Subcutaneous adipose tissue (tissue), 4 donors: ENCODE measurements around the gene DTL. TPM values are rescaled to one million over a fixed set of nuclear protein-coding genes. Genes with fewer than 3 reads are reported as not detected.

Experiments used
- total RNA-seq, 4 donors: library from RNA; depleted of rRNA; stranded (reverse); fragments of >200 nt; gene quantifications; one replicate each; pipeline ENCODE4 v1.1.0, GENCODE V29; 2016
- TF ChIP-seq, protein P1 (sequence below): fragments of 450-650 bp; IDR thresholded peaks from one replicate; pipeline ENCODE4 v1.5.1; 2016; ENCODE audit warnings: low read depth, mild to moderate bottlenecking, control low read depth, antibody characterized with exemption, moderate library complexity

Gene DTL
- total RNA-seq, 4 donors from 2014 or later, result 0.33 to 1.3 (median 0.67) TPM

DNA sequence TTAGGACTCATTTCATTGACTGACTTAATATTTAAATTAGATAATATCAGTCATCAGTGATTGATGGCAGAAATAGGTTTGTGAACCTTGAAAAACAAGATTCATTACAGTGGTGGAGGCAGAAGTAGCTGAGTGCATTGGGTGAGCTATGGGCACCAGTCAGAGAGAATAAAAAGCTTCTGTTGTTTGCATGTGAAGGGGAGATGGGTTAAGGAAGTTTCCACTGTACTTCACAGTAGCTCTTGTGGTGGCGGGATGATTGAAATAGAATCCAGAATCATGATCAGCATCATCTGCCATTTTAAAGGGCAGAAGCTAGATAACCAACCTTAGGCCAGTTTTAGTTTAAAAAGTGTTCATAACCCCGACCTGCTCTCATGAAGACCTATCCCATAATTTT lies 66.2 kb downstream of the DTL start:
- TF ChIP-seq, protein P1, sequence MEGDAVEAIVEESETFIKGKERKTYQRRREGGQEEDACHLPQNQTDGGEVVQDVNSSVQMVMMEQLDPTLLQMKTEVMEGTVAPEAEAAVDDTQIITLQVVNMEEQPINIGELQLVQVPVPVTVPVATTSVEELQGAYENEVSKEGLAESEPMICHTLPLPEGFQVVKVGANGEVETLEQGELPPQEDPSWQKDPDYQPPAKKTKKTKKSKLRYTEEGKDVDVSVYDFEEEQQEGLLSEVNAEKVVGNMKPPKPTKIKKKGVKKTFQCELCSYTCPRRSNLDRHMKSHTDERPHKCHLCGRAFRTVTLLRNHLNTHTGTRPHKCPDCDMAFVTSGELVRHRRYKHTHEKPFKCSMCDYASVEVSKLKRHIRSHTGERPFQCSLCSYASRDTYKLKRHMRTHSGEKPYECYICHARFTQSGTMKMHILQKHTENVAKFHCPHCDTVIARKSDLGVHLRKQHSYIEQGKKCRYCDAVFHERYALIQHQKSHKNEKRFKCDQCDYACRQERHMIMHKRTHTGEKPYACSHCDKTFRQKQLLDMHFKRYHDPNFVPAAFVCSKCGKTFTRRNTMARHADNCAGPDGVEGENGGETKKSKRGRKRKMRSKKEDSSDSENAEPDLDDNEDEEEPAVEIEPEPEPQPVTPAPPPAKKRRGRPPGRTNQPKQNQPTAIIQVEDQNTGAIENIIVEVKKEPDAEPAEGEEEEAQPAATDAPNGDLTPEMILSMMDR, result no peak

DNA sequence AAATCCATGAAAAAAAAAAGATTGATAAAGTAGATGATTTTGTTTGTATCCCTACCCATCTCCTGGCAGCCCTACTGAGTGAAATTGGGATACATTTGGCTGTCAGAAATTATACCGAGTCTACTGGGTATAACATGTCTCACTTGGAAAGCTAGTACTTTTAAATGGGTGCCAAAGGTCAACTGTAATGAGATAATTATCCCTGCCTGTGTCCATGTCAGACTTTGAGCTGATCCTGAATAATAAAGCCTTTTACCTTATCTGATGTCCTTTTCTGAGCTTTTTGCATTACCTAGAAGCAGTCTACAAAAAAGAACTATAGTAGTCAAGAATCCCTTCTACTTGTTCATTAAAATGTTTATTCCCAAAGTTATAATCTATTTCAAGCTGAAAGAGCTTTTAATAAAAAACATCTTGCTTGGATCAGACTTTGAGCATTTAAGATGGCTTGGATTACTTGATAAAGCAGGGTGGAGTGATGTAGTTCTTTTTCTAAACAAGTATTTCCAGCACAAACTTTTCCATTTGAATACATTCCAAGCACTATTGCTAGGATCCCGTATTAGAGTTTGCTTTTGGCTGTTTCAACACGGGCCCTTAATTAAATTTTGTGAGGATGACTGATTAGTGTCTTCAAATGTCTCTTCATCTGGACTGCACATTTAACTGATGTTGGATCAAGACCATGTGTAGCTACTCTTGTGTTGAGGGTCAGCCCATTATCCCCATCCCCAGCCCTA lies 69.2 kb downstream of the DTL start:
- TF ChIP-seq, protein P1, result no peak

DNA sequence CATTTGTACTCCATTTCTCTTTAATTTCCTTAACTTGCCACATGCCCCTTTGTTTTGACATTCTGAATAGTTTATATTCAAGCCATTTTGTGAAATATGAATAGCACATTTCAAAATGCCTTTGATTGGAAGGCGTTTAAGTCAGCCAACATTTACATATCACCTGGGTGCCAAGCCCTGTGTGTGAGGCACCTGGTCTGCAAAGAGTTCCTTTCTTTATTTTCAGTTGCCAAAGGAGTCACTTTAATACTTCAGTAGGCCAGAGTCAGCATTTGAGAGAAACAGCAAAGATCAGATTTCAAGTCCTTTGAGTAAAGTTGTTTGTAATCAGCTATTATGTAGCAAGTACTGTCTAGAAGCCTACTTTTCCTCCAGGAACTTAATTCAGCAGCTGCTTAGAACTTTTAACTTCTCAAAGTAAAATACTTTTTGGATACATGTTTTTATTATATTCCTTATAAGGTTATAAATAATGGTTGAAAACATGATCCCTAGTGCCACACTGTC lies 70.8 kb downstream of the DTL start:
- TF ChIP-seq, protein P1, result no peak

DNA sequence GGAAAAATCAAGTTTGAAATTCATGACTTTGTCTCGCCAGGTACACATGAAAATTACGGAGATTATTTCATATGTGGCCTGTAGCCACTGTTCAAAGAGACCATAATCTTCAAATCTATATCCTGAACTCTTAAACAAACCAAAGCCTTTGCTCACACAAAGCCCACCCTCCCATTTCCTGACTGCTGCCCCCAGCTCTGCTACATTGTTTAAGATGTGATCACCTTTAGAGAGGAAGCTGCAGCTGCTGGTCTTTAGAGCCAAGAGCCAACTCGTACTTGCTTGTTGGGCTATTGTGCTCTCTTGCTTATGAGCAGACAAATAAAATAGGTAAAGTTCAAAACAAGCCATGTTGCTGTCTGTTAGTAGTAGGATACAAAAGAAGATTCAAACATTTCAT lies 71.9 kb downstream of the DTL start:
- TF ChIP-seq, protein P1, result no peak

DNA sequence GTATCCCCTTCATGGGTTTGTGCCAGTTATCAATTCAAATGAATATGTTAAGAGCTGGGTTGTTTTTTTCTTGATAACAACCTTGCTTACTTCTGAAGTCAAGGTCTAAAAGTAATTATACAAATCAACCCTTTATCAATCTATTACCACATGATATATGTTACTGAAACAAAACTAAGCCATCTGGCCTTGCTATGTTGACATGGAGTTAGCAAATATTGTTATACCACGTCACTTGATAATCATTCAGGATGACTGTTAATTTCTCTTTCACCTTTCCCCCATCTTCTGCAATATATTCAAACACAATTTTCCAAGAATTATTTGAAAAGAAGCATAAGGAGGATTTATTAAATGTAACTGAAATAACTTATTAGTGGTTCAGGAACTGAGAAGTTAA lies 72.6 kb downstream of the DTL start:
- TF ChIP-seq, protein P1, result no peak

DNA sequence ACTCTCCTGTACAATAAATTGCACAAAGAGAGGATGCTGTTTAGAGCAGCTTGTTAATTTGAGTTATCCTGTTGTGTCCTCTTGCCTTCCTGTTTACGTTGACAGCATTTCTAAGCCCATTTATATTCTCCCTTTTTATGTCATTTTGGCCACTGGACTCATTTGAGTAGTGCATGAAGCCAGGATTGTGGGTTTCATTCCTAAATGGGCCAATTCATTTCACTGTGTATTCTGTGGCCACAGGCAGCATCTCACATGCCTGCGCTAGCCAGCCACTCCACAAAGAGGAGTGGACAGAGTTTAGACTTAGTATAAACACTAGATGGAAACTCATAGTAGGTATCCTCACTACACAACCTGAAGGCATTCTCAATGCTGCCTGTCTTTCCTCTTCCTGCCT lies 73.4 kb downstream of the DTL start:
- TF ChIP-seq, protein P1, result no peak

DNA sequence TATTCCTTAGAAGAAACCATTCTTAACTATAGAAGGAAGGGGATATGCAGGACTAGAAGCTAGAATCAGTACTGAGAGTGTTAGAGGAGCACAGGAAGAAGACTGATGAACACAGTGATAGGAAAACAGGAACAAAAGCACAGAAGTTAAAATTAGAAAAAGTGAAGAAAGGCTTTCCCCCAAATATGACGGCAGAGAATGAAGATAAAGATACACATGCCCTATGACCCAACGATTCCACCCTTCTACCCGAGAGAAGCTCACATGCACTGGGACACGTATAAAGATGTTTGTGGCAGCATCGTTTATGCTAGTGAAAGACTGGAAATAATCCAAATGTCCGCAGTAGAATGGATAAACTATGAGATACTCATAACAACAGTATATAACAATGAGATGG lies 74.2 kb downstream of the DTL start:
- TF ChIP-seq, protein P1, result no peak
